Measurements from ENCODE around the gene AKT3.

AKT3 gene

GRCh38 chr1:243730487-243731150 lies 119.4 kb downstream of the AKT3 start:
- no peak for DNase-seq

- no peak for DNase-seq
Observed at GRCh38 chr1:243729956-243730355, 120.1 kb downstream of the AKT3 start.

DNA sequence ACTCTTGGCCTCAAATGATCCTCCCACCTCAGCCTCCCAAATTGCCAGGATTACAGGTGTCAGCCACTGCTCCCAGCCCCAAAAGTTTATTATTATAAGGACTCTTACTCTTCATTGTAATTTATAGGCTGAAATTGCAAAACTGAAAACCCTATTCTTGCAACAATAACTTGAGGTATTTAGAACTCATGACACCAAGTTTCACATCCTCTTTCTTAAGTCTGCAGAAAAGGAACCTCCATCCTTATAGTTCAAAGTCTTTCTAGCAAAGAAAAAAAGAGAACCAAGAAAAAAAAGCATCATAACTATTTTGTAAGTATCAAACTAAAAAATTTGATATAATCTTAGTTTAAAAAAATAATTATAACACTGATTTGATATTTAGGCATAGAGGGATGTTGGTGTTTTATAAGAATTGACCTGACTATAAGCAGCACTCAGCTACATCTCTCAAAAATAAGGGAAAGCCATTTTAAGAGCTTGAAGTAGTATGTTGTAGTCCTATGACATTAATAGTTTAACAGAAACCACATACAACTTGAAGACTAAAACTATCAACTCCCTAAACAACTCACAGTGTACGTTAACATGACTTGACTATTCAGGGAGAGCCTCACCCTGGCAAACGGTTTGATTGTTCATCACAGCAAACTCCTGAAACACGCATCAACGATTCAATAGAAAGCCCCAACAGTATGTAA lies 122.4 kb downstream of the AKT3 start:
- no peak for DNase-seq

DNA sequence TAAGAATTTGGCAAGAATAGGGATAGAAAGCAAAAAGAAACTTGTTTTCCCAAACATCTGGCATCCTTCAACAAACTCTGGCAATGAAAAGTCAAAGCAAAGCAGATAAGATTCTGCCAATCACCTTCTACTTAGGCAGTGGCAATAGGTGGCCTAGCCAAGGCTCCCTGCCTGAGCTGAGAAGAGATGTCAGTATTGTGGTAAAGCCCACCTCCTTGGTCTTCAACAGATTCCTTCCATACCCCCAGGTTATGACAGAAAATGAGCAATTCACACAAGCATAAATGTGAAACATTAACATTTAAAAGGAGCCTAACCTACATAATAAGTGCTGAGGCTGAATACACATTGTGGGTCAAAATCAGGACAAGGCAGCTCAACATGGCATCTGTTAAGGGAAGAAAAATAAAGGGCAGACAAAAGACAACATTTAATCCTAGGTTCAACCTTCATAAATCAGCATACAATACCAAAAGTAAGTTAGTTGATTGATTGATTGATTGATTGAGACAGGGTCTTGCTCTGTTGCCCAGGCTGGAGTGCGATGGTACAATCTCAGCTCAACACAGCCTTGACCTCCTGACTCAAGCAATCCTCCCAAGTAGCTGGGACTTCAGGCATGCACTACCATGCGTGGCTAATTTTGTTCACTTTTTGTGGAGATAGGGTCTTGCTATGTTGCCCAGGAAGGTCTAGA lies 123.1 kb downstream of the AKT3 start:
- no peak for DNase-seq

GRCh38 chr1:243725846-243726245 lies 124.2 kb downstream of the AKT3 start:
- DNase-seq, result no peak

GRCh38 chr1:243725075-243725474 lies 125.0 kb downstream of the AKT3 start:
- DNase-seq, result no peak

DNA sequence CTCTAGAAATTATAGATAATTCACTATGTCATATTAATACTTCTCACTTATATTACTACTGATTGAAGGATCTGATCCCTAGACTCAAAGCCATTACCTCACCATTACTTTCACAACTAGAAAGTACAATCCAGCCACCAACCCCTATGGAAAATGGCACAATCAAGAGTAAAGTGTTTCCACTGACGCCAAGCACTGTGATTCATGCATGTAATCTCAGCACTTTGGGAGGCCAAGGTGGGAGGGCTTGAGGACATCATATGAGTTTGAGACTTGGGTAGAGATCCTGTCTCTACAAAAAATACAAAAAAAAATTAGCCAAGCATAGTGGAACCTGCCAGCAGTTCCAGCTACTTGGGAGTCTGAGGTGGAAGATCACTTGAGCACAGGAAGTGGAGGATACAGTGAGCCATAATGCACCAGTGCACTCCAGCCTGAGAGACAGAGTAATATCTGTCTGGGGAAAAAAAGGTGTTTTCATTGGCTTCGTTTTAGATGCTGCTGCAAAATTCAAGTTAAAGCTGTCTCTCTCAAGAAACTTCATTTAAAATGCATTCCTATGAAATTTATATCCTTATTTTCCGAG lies 126.5 kb downstream of the AKT3 start:
- no peak for DNase-seq

- DNase-seq, result no peak
Observed at GRCh38 chr1:243723050-243723449, 127.0 kb downstream of the AKT3 start.

GRCh38 chr1:243719476-243719875 lies 130.6 kb downstream of the AKT3 start:
- no peak for DNase-seq

DNA sequence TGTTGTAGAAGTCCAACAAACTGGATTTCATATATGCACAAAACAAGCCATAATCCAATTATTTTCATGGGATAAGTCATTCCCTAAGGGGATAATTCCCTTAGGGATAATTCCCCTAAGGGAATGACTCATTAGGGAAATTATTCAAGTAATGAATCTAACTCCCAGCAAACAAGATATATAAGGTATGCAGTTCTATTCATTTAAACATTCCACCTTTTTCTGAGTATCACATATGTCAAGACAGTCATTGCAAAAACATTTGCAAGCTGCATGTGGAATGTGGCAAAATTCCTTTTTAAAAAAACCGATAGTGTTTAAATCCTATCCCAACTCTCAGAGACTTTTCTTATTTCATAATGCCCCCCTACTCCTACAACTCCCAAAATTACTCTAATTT lies 131.2 kb downstream of the AKT3 start:
- DNase-seq, result no peak

DNA sequence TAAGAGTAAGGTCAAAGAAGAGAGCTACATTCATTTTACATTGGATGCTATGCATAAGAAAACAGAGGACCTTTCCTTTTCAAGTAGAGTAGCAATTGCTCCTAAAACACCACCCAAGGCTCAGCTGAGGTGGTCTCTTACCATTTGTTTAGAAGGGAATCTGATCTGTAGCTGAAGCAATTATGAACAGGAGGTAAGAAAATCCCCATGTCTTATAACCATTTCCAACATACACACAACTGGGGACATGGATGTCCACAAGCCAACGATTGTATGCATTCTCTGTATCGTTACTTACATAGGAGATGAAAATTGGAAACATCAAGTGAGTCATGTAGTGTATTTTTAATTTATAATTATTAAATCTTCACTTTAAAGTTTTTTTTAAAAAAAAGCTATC lies 132.0 kb downstream of the AKT3 start:
- no peak for DNase-seq

DNA sequence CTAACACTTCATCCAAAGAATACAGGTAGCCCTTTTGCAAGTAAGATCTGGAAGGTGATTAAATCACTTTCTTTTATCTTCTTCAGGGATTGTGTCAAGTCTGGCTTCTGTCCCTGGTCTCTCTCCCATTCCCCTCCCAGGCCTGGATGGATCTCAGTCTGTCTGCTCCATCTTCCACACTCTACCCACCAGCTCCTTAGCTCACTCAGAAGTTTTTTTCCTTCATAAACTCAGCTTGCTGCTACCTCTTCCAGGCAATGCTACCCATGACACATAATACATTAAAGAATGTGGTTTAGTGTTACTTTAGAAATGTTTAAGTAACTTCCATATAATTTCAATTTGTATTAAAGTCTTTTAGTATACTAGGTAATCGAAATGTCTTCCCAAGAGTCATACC lies 133.1 kb downstream of the AKT3 start:
- no peak for DNase-seq

DNA sequence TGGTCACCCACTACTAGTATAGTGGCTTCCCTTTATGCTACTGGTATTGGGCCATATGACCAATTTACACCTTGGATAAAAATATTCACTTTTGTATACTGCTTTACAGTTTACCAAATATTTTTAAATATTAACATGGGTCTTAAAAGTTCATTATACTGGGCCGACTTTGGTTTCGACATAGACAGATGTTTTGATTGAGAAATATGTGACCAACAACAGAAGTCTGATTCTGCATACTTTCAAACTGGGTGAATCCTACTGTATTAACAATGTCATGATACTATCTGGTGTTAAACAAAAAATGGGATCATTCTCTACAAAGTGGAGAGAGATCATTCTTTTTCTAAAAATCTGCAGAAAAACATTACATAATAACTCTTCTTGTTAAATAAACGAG lies 134.8 kb downstream of the AKT3 start:
- no peak for DNase-seq

DNA sequence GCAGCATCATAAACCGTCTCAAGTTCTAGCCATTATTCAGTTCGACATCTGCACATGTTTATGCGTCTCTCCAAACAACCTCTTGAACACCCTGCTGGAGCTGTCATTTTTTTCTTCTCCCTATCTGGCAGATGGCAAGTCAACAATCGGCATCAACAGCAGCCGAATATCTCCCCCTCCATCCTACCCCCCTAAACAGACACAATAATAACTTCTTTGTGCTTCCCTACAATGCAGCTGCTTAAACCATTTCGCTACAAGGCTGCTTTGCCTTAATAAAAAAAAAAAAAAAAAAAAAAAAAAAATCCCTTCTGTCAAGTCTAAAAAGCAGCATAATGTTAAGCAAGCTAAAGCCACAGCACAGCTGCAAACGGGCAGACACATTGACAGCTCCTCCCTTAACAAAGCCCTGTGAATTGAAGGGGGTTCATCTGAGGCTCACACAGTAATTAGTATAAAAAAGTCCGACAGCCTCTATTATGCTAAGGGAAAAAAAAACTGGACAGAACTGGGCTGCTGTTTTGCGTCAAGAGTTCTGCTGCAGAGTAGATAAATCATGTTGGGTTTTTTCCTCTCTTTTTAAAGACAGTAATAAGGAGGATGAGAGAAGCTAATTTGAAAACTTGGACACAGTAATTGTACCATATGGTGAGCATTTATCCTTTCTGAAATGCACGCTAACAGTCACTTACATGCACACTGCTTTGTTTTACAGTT lies 136.4 kb downstream of the AKT3 start:
- DNase-seq, result no peak

- no peak for DNase-seq
Observed at GRCh38 chr1:243712941-243713340, 137.1 kb downstream of the AKT3 start.

GRCh38 chr1:243712242-243712641 lies 137.8 kb downstream of the AKT3 start:
- DNase-seq, result no peak

DNA sequence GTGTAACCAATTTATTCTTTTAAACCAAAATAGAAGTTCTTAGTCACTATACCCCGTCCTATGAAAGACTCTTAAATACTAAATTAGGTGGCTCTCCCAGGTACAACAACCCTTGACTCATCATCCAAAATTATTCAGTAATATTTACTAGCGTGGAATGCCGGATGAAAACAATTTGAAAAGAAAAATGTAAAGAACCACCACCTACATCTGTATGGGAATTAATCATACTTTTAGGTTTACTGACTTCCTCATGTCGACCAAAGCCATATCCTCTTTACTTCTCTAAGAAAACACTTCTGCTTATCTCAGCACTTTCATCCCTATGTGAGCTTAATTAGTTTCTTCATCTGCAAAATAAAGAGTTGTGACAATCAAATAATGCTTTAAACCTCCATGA lies 139.6 kb downstream of the AKT3 start:
- DNase-seq, result no peak

DNA sequence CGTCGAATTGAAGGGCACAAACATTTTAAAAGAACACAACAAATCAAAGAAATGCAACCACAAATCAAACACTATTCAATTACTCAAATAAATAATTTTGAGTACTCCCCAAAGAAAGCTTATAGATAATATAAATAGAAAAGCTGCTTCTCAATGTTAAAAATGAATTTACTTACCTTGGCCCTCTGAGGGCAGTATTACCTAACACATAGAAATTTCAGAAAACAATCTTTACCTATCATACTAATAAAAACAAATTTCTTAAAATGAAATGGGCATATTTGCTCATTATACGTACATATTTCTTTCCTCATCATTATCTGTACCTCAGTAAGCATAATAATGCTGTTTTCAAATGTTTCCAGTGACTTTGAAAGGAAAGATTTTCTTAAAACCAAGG lies 141.8 kb downstream of the AKT3 start:
- DNase-seq, result no peak

GRCh38 chr1:243706563-243706962 lies 143.5 kb downstream of the AKT3 start:
- no peak for DNase-seq

DNA sequence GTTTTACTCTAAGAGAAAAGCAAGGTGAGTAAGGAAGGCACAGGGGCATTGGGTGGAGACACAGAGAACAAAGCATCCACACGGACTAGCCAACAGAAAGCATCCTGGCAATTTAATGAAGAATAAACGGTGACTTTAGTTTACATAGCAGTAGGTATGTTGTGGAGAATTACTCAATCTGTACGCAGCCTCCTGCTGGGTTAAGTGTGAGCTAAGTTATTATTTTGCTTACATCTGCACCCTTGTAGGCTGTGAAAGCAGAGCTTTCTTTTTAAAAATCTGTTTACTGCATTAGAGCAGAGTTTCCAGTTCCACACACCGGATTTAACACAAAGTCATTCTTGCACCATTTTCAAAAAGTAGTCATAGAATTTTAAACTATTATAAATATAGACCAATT lies 144.5 kb downstream of the AKT3 start:
- no peak for DNase-seq

- DNase-seq, result no peak
Observed at GRCh38 chr1:243701872-243702271, 148.2 kb downstream of the AKT3 start.

GRCh38 chr1:243693800-243694199 lies 156.2 kb downstream of the AKT3 start:
- no peak for DNase-seq

DNA sequence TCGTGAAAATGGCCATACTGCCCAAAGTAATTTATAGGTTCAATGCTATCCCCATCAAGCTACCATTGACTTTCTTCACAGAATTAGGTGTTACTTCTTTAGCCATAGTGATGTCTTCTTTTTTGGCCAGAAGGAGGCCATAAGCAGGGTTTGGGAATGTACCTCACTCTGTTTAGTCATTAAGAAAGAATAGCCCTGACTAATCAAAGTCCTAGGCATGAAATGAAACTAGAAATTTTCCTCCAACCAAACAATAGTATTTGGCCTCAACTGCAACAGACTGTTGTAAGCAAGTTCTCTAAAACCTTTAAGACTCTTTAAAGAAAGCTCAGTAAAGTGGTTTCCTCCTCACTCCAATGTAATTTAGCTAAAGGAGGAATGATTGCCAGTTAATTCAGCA lies 163.9 kb downstream of the AKT3 start:
- no peak for DNase-seq
